GM12878 (cell line): ENCODE measurements around the gene KRT24. TPM values are rescaled to one million over a fixed set of nuclear protein-coding genes. Genes with fewer than 3 reads are reported as not detected.

ENCODE experiments used
- ATAC-seq: fragments of 200-7000 bp; cut with Tn5 transposase; 3 replicates; pipeline ENCODE4 v1.9.1; 2020; ENCODE audit warnings: mild to moderate bottlenecking, moderate library complexity
- BruUV-seq: library from RNA; stranded (reverse); fragments of 400-500 nt; replicated peaks from 2 replicates; lab custom pipeline; 2021; lab: Mats Ljungman, UMichigan
- CTCF ChIA-PET: fragments of 300-600 bp; sonication (Branson Sonifier 250); formaldehyde crosslinking; extraction: SDS; loops from one replicate; lab custom pipeline; 2021; ENCODE audit warnings: inconsistent platforms; lab: Yijun Ruan, JAX
- POLR2A ChIA-PET: fragments of 350-600 bp; formaldehyde crosslinking; extraction: SDS; loops from one replicate; lab custom pipeline; 2021; ENCODE audit warnings: inconsistent platforms; lab: Charles Lee
- RAD21 ChIA-PET: fragments of 300-600 bp; sonication (Branson Sonifier 250); formaldehyde crosslinking; loops from one replicate; lab custom pipeline; 2023; ENCODE audit warnings: antibody characterized with exemption; ENCODE audit not compliant: unreplicated experiment; lab: Charles Lee
- SMC1A ChIA-PET: fragments of 300-600 bp; sonication (Branson Sonifier 250); formaldehyde crosslinking; loops from one replicate; lab custom pipeline; 2023; ENCODE audit not compliant: unreplicated experiment, uncharacterized antibody; lab: Charles Lee
- DNase-seq: peaks from one replicate; pipeline ENCODE4 v3.0.0-alpha.2; 2011; ENCODE audit warnings: low read depth, low spot score
- FAIRE-seq: peaks from 3 replicates; lab custom pipeline; 2011; peaks lifted over from hg19 to GRCh38; lab: Jason Lieb, UNC
- H2AFZ ChIP-seq: 2 replicates; pipeline ENCODE4 v1.6.0; 2011; ENCODE audit warnings: low read depth, low read length, control low read depth; ENCODE audit not compliant: control insufficient read depth
- H3K27ac ChIP-seq: 2 replicates; pipeline ENCODE4 v1.5.1; 2011; ENCODE audit warnings: control low read depth; ENCODE audit not compliant: control insufficient read depth, insufficient read depth
- H3K27me3 ChIP-seq, 2 experiments: replicated peaks in 1 of 2; 2 replicates each; pipeline versions ENCODE4 v1.6.0 to v1.6.1; 2011; ENCODE audit warnings: low read length in 1 of 2; ENCODE audit not compliant: control insufficient read depth in 2 of 2, insufficient read depth in 2 of 2
- H3K36me3 ChIP-seq, 2 experiments: 2 replicates each; pipeline ENCODE4 v1.5.1; 2011; ENCODE audit warnings: low read length in 1 of 2; ENCODE audit not compliant: control insufficient read depth in 2 of 2, insufficient read depth in 2 of 2
- H3K4me1 ChIP-seq: 2 replicates; pipeline ENCODE4 v1.6.1; 2011; ENCODE audit warnings: mild to moderate bottlenecking, low read length, moderate library complexity, mixed read lengths; ENCODE audit not compliant: control insufficient read depth, insufficient read depth
- H3K4me2 ChIP-seq: 2 replicates; pipeline ENCODE4 v1.6.0; 2011; ENCODE audit warnings: control low read depth; ENCODE audit not compliant: control insufficient read depth, insufficient read depth
- H3K4me3 ChIP-seq: fragments of 200-600 bp; sonication (generic); 2 replicates; pipeline ENCODE4 v1.5.1; 2016
- H3K79me2 ChIP-seq: 2 replicates; pipeline ENCODE4 v1.6.0; 2011; ENCODE audit warnings: low read length; ENCODE audit not compliant: control insufficient read depth, insufficient read depth
- H3K9ac ChIP-seq: 2 replicates; pipeline ENCODE4 v1.8.0; 2011; ENCODE audit warnings: low read length, control low read depth, mixed read lengths; ENCODE audit not compliant: control insufficient read depth, insufficient read depth
- H3K9me3 ChIP-seq: replicated peaks from 3 replicates; pipeline ENCODE4 v1.5.1; 2011; ENCODE audit warnings: mild to moderate bottlenecking, low read length; ENCODE audit not compliant: control insufficient read depth, insufficient read depth
- H4K20me1 ChIP-seq: 2 replicates; pipeline ENCODE4 v1.6.0; 2011; ENCODE audit not compliant: control insufficient read depth, insufficient read depth
- BCL11A ChIP-seq: IDR thresholded peaks from 2 replicates; pipeline ENCODE4 v1.6.1; 2011; ENCODE audit warnings: low read depth, low read length
- BRCA1 ChIP-seq: IDR thresholded peaks from 2 replicates; pipeline ENCODE4 v1.6.1; 2011; ENCODE audit warnings: low read depth, low read length, improper control_type of control experiment
- CHD2 ChIP-seq: IDR thresholded peaks from 2 replicates; pipeline ENCODE4 v1.6.1; 2011; ENCODE audit warnings: low read depth, low read length, improper control_type of control experiment, borderline replicate concordance
- HCFC1 ChIP-seq: fragments of 150-350 bp; IDR thresholded peaks from 2 replicates; pipeline ENCODE4 v1.6.1; 2014; ENCODE audit warnings: low read length
- JUNB ChIP-seq: IDR thresholded peaks from 2 replicates; pipeline ENCODE4 v1.6.1; 2016; ENCODE audit warnings: antibody characterized with exemption, mild to moderate bottlenecking
- JUND ChIP-seq: IDR thresholded peaks from 2 replicates; pipeline ENCODE4 v1.6.1; 2012; ENCODE audit warnings: low read depth, mild to moderate bottlenecking, low read length, improper control_type of control experiment, moderate library complexity
- MXI1 ChIP-seq: fragments of 150-350 bp; IDR thresholded peaks from 2 replicates; pipeline ENCODE4 v1.6.1; 2011; ENCODE audit warnings: low read depth, mild to moderate bottlenecking, inconsistent platforms, low read length, improper control_type of control experiment
- NFXL1 ChIP-seq: fragments of 450-650 bp; IDR thresholded peaks from 2 replicates; pipeline ENCODE4 v1.6.1; 2017; ENCODE audit warnings: antibody characterized with exemption, mild to moderate bottlenecking, borderline replicate concordance
- NR2C2 ChIP-seq: IDR thresholded peaks from 2 replicates; pipeline ENCODE4 v1.6.1; 2011; ENCODE audit warnings: borderline replicate concordance, low read depth; ENCODE audit not compliant: control insufficient read depth, insufficient read length
- RB1 ChIP-seq: fragments of 450-650 bp; formaldehyde crosslinking; IDR thresholded peaks from 2 replicates; pipeline ENCODE4 v1.6.1; 2017; ENCODE audit warnings: mild to moderate bottlenecking, borderline replicate concordance
- RCOR1 ChIP-seq: conservative IDR thresholded peaks from 2 replicates; pipeline ENCODE4 v1.6.1; 2012; ENCODE audit warnings: low read depth, low read length, improper control_type of control experiment
- SPI1 ChIP-seq: IDR thresholded peaks from 2 replicates; pipeline ENCODE4 v1.6.1; 2011; ENCODE audit warnings: low read depth, mild to moderate bottlenecking, low read length, moderate library complexity, borderline replicate concordance; ENCODE audit not compliant: insufficient read depth
- TCF3 ChIP-seq: IDR thresholded peaks from 2 replicates; pipeline ENCODE4 v1.6.1; 2012; ENCODE audit warnings: low read depth, mild to moderate bottlenecking, low read length, borderline replicate concordance; ENCODE audit not compliant: insufficient read depth
- WGBS: methylation state at CpG from one replicate; pipeline ENCODE4 v1.1.6; 2016; ENCODE audit warnings: low lambda C conversion rate; ENCODE audit not compliant: insufficient replicate concordance, insufficient coverage; ENCODE audit errors: missing lambda C conversion rate; 5-methylcytosine and 5-hydroxymethylcytosine counted together
- in situ Hi-C: fragments of 300-500 bp; cut with MboI; formaldehyde crosslinking; loops from 9 replicates; pipeline ENCODE4 v1.14.3; 2018; ENCODE audit warnings: mixed read lengths
- intact Hi-C: fragments of 100-400 bp; cut with micrococcal nuclease; formaldehyde crosslinking; loops from one replicate; pipeline ENCODE4 v1.14.2; 2022; ENCODE audit not compliant: unreplicated experiment
- polyA plus RNA-seq, 11 experiments: library from polyadenylated mRNA; depleted of rRNA in 4 of 11; unstranded in 6 of 11; stranded (reverse) in 5 of 11; fragments of >200 nt; fragmentation: Nextera tagmentation in 4 of 11; fragmentation: Illumina TruSeq in 1 of 11; extraction: Ambion mirVana in 4 of 11; extraction: Trizol in 1 of 11; gene quantifications; 1 replicate in 1 of 11; 2 replicates in 10 of 11; pipeline versions ENCODE4 v1.2.1 to v1.2.3, GENCODE V29; 2011 to 2016; ENCODE audit warnings: inconsistent platforms in 2 of 11, missing spikeins in 2 of 11, low read depth in 1 of 11
- total RNA-seq, 4 experiments: library from RNA; depleted of rRNA in 3 of 4; stranded (reverse); fragments of >200 nt in 3 of 4; fragmentation: Illumina TruSeq in 1 of 4; extraction: Trizol in 1 of 4; gene quantifications; 2 replicates each; pipeline versions ENCODE4 v1.2.1 to v1.2.3, GENCODE V29; 2013 to 2021
- TF ChIP-seq, protein P1 (sequence below): fragments of 450-650 bp; IDR thresholded peaks from 2 replicates; pipeline ENCODE4 v1.6.1; 2018; ENCODE audit warnings: borderline replicate concordance, mild to moderate bottlenecking; ENCODE audit not compliant: partially characterized antibody
- TF ChIP-seq, protein P2 (sequence below): IDR thresholded peaks from 2 replicates; pipeline ENCODE4 v1.6.1; 2012; ENCODE audit warnings: low read depth, low read length, improper control_type of control experiment

The KRT24 gene
- total and polyA plus RNA-seq, 10 of the 15 experiments (the other 5 are each of a cell fraction or from before 2014, with no cell fraction given), result not detected

DNA sequence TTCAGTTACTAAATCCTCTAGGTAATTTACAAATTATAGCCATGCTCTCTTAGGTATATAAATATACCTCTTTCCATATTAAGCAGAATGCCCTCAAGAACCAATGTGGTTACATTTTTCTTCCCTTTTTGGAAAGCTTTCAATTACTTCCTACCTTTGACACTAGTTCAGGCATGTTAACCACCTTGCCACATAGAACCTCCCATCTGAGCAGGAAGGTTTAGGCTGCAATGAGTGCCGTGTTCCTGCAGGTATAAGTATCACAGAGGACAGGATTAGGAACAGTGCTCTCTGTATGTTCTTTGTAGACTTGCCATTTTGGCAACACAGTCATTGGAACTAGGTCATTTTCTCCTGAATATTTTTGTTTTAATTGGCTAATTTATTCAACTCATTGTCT lies 31.5 kb upstream of the KRT24 start (continued):
- TF ChIP-seq, protein P1, sequence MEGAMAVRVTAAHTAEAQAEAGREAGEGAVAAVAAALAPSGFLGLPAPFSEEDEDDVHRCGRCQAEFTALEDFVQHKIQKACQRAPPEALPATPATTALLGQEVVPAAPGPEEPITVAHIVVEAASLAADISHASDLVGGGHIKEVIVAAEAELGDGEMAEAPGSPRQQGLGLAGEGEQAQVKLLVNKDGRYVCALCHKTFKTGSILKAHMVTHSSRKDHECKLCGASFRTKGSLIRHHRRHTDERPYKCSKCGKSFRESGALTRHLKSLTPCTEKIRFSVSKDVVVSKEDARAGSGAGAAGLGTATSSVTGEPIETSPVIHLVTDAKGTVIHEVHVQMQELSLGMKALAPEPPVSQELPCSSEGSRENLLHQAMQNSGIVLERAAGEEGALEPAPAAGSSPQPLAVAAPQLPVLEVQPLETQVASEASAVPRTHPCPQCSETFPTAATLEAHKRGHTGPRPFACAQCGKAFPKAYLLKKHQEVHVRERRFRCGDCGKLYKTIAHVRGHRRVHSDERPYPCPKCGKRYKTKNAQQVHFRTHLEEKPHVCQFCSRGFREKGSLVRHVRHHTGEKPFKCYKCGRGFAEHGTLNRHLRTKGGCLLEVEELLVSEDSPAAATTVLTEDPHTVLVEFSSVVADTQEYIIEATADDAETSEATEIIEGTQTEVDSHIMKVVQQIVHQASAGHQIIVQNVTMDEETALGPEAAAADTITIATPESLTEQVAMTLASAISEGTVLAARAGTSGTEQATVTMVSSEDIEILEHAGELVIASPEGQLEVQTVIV, result no peak
- TF ChIP-seq MXI1, result no peak

GRCh38 chr17:40734018-40734417 lies 30.5 kb upstream of the KRT24 start:
- TF ChIP-seq NFXL1 (no peak), NR2C2 (no peak), CHD2 (no peak), RCOR1 (no peak), SPI1 (no peak), JUNB (no peak), TCF3 (no peak), HCFC1 (no peak), BCL11A (no peak), BRCA1 (no peak), RB1 (no peak), JUND (no peak)
- TF ChIP-seq, protein P2, sequence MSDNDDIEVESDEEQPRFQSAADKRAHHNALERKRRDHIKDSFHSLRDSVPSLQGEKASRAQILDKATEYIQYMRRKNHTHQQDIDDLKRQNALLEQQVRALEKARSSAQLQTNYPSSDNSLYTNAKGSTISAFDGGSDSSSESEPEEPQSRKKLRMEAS, result no peak
- H3K4me2 ChIP-seq, result no peak overlapping the region
- ChIA-PET POLR2A (no interaction called here), RAD21 (no interaction called here), CTCF (interaction anchor here (1.3 kb wide), 1 partner anchor 14 kb away, joined by 3 read pairs; no protein-coding TSS in a partner anchor), SMC1A (interaction anchor here (1.5 kb wide), 1 partner anchor 35 kb away, joined by 3 read pairs; no protein-coding TSS in a partner anchor)
- peaks cover 0 to 3% of the 10 kb centered on the region in 2 experiments; a peak in 1 of 4 replicates for H3K27me3 ChIP-seq
- DNase-seq (no peak), FAIRE-seq (no peak), ATAC-seq (no peak)
- H3K4me3 ChIP-seq, result no peak overlapping the region
- WGBS, result 17% methylated on average over 6 of the region's 6 CpGs
- no peak overlapping the region for H3K9ac ChIP-seq
- no peaks in the 10 kb centered on the region for H3K79me2 ChIP-seq
- H4K20me1 ChIP-seq, result no peaks in the 10 kb centered on the region
- no peaks in the 10 kb centered on the region for H3K36me3 ChIP-seq
- in situ Hi-C loops (no loop called here), intact Hi-C loops (no loop called here)
- H3K4me1 ChIP-seq, result no peaks in the 10 kb centered on the region
- BruUV-seq, result no TSS peak
- H3K27ac ChIP-seq, result no peak overlapping the region
- H3K9me3 ChIP-seq, result no peaks in the 10 kb centered on the region; the same call in 2 of the 3 replicates
- no peak overlapping the region for H2AFZ ChIP-seq
